ENCODE measurements around the gene GIPR. TPM values are rescaled to one million over a fixed set of nuclear protein-coding genes. Genes with fewer than 3 reads are reported as not detected.

The GIPR gene
- total and polyA plus RNA-seq, 10 of the 15 experiments (the other 5 are each of a cell fraction or from before 2014, with no cell fraction given), result 1.7 to 26.3 (median 13.7) TPM

- no peak for TF ChIP-seq ZBTB4 (CRISPR knock-in tag; IDR thresholded peaks at IDR 0.05)
- TF ChIP-seq RELB (IDR thresholded peaks at IDR 0.05; ENCODE audit: low read depth), result 0 out of 2 replicates have a peak, but pooled peaks have one; percentile 15
- TF ChIP-seq TCF3 (IDR thresholded peaks at IDR 0.05; ENCODE audit: borderline replicate concordance, insufficient read depth, low read depth, low read length), result no peak
- TF ChIP-seq WRNIP1 (IDR thresholded peaks at IDR 0.05; ENCODE audit: borderline replicate concordance, low read depth, low read length), result no peak
- TF ChIP-seq SUPT20H (IDR thresholded peaks at IDR 0.05; ENCODE audit: borderline replicate concordance, control insufficient read depth, low read depth, low read length), result no peak
- TF ChIP-seq ZNF592 (IDR thresholded peaks at IDR 0.05), result no peak
- no peak for TF ChIP-seq CHD4 (IDR thresholded peaks at IDR 0.05)
- TF ChIP-seq E2F4 (IDR thresholded peaks at IDR 0.05; ENCODE audit: low read depth, low read length), result no peak
- no peak for TF ChIP-seq BRCA1 (IDR thresholded peaks at IDR 0.05; ENCODE audit: low read depth, low read length)
- TF ChIP-seq ZNF384 (IDR thresholded peaks at IDR 0.05; ENCODE audit: borderline replicate concordance, low read depth, low read length), result peak; percentile 16; the same call in 1 of the 2 replicates
- TF ChIP-seq ZNF207 (IDR thresholded peaks at IDR 0.05; ENCODE audit: borderline replicate concordance), result no peak
- TF ChIP-seq FOXM1 (IDR thresholded peaks at IDR 0.05; ENCODE audit: low read depth, low read length), result no peak
- no peak for TF ChIP-seq CBX3 (IDR thresholded peaks at IDR 0.05; ENCODE audit: borderline replicate concordance, low read depth)
- TF ChIP-seq MXI1 (IDR thresholded peaks at IDR 0.05; ENCODE audit: low read depth, low read length), result no peak
- TF ChIP-seq USF1 (IDR thresholded peaks at IDR 0.05; ENCODE audit: borderline replicate concordance, extremely low read length, insufficient read depth, low read depth, low read length), result no peak
Measured at GRCh38 chr19:45630463-45630862, 37.6 kb upstream of the GIPR start (continued).
